ENCODE results near the gene CLEC9A.

DNA sequence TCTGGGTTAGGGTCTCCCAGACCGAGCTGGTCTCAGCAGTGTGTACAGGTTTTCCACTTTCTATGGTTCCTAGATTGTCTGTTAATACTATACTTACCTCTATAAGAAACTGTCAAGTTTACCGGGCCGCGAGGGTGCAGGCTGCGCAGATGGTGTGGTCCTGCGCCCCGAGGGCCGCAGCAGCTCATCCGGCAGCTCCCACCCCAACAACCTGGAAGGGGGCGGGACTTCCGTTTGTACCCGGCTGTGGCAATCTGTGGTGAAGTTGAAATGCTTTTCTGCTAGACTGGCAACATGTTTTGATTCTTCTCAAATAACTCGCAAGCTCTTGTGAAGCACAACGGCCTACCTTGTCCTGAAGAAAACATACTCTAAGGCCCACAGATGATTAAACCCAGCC is at the start of gene CLEC9A:
- TF ChIP-seq, protein P1, sequence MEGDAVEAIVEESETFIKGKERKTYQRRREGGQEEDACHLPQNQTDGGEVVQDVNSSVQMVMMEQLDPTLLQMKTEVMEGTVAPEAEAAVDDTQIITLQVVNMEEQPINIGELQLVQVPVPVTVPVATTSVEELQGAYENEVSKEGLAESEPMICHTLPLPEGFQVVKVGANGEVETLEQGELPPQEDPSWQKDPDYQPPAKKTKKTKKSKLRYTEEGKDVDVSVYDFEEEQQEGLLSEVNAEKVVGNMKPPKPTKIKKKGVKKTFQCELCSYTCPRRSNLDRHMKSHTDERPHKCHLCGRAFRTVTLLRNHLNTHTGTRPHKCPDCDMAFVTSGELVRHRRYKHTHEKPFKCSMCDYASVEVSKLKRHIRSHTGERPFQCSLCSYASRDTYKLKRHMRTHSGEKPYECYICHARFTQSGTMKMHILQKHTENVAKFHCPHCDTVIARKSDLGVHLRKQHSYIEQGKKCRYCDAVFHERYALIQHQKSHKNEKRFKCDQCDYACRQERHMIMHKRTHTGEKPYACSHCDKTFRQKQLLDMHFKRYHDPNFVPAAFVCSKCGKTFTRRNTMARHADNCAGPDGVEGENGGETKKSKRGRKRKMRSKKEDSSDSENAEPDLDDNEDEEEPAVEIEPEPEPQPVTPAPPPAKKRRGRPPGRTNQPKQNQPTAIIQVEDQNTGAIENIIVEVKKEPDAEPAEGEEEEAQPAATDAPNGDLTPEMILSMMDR (IDR thresholded peaks at IDR 0.05) = no peak
- no peak for TF ChIP-seq POLR2A (IDR thresholded peaks at IDR 0.05)
